Glutamatergic neuron (in vitro differentiated cells): ENCODE results near the gene CTCFL. TPM values are rescaled to one million over a fixed set of nuclear protein-coding genes. Genes with fewer than 3 reads are reported as not detected.

Experiments
- DNase-seq: peaks from one replicate; pipeline ENCODE4 v3.0.0; 2022
- H3K27ac Mint-ChIP-seq: one replicate; pipeline ENCODE4 v1.8.0; 2020; ENCODE audit warnings: mild to moderate bottlenecking, mixed read lengths, inconsistent platforms; ENCODE audit not compliant: unreplicated experiment
- H3K27me3 Mint-ChIP-seq: one replicate; pipeline ENCODE4 v1.8.0; 2020; ENCODE audit warnings: mild to moderate bottlenecking, moderate library complexity, mixed read lengths, inconsistent platforms; ENCODE audit not compliant: unreplicated experiment
- H3K36me3 Mint-ChIP-seq: one replicate; pipeline ENCODE4 v1.8.0; 2020; ENCODE audit warnings: mild to moderate bottlenecking, mixed read lengths, inconsistent platforms; ENCODE audit not compliant: unreplicated experiment
- H3K4me1 Mint-ChIP-seq: one replicate; pipeline ENCODE4 v1.8.0; 2020; ENCODE audit warnings: mild to moderate bottlenecking, low read depth, mixed read lengths, inconsistent platforms; ENCODE audit not compliant: unreplicated experiment
- H3K4me3 Mint-ChIP-seq: one replicate; pipeline ENCODE4 v1.8.0; 2020; ENCODE audit warnings: mild to moderate bottlenecking, mixed read lengths, inconsistent platforms; ENCODE audit not compliant: unreplicated experiment
- H3K9me3 Mint-ChIP-seq: one replicate; pipeline ENCODE4 v1.8.0; 2020; ENCODE audit warnings: mild to moderate bottlenecking, moderate library complexity, mixed read lengths, inconsistent platforms; ENCODE audit not compliant: unreplicated experiment
- CTCF ChIP-seq: fragments of 200-600 bp; sonication (generic); IDR thresholded peaks from one replicate; pipeline ENCODE4 v1.5.0; 2021; ENCODE audit not compliant: partially characterized antibody, unreplicated experiment
- total RNA-seq: library from RNA; stranded (reverse); fragmentation: NEBNext Ultra II Directional; extraction: Animal tissue kit (Norgen Biotek cat#: 25700); gene quantifications from one replicate; pipeline ENCODE4 v1.2.1, GENCODE V29; 2021; ENCODE audit not compliant: unreplicated experiment

Gene CTCFL
- total RNA-seq, 1 donor from 2014 or later: not detected

- Mint-ChIP-seq H3K9me3 (peaks cover 1% of the 10 kb centered on the region), H3K27me3 (peaks cover 2% of the 10 kb centered on the region), H3K4me1 (peaks cover 18% of the 10 kb centered on the region), H3K4me3 (no peak overlapping the region), H3K27ac (no peak overlapping the region), H3K36me3 (no peaks in the 10 kb centered on the region)
- TF ChIP-seq CTCF: no peak
- DNase-seq: no peak
These were observed 45.7 kb downstream of the CTCFL start for GRCh38 chr20:57479196-57479595.

GRCh38 chr20:57478176-57478575 is 46.8 kb downstream of the CTCFL start:
- Mint-ChIP-seq H3K9me3 (peaks cover 2% of the 10 kb centered on the region), H3K4me3 (no peak overlapping the region), H3K27me3 (peaks cover 2% of the 10 kb centered on the region), H3K4me1 (peaks cover 14% of the 10 kb centered on the region), H3K27ac (no peak overlapping the region), H3K36me3 (no peaks in the 10 kb centered on the region)
- no peak for DNase-seq
- no peak for TF ChIP-seq CTCF

GRCh38 chr20:57476641-57477461 is 48.1 kb downstream of the CTCFL start:
- no peaks in the 10 kb centered on the region for H3K36me3 Mint-ChIP-seq
- no peak overlapping the region for H3K27ac Mint-ChIP-seq
- DNase-seq: no peak
- peaks cover 5% of the 10 kb centered on the region for H3K9me3 Mint-ChIP-seq
- peaks cover 2% of the 10 kb centered on the region for H3K27me3 Mint-ChIP-seq
- peaks cover 11% of the 10 kb centered on the region for H3K4me1 Mint-ChIP-seq
- no peak overlapping the region for H3K4me3 Mint-ChIP-seq
- no peak for TF ChIP-seq CTCF

- H3K27ac Mint-ChIP-seq: no peak overlapping the region
- no peaks in the 10 kb centered on the region for H3K36me3 Mint-ChIP-seq
- H3K27me3 Mint-ChIP-seq: peaks cover 2% of the 10 kb centered on the region
- peaks cover 5% of the 10 kb centered on the region for H3K4me1 Mint-ChIP-seq
- TF ChIP-seq CTCF: no peak
- no peak overlapping the region for H3K4me3 Mint-ChIP-seq
- DNase-seq: no peak
- H3K9me3 Mint-ChIP-seq: peaks cover 5% of the 10 kb centered on the region
These were observed 48.8 kb downstream of the CTCFL start for GRCh38 chr20:57476084-57476526.

- no peak overlapping the region for H3K4me3 Mint-ChIP-seq
- DNase-seq: no peak
- no peak overlapping the region for H3K27ac Mint-ChIP-seq
- H3K4me1 Mint-ChIP-seq: peaks cover 9% of the 10 kb centered on the region
- peaks cover 5% of the 10 kb centered on the region for H3K9me3 Mint-ChIP-seq
- peaks cover 2% of the 10 kb centered on the region for H3K27me3 Mint-ChIP-seq
- H3K36me3 Mint-ChIP-seq: no peaks in the 10 kb centered on the region
- no peak for TF ChIP-seq CTCF
These were observed 49.4 kb downstream of the CTCFL start for GRCh38 chr20:57475388-57476083.
